Testis (tissue), 2 donors: ENCODE data around the gene PGM2.

Experiments used
- POLR2A ChIP-seq: fragments of 450-650 bp; IDR thresholded peaks from one replicate; pipeline ENCODE4 v1.6.1; 2017; ENCODE audit warnings: antibody characterized with exemption, mild to moderate bottlenecking, moderate library complexity
- TF ChIP-seq, protein P1 (sequence below), 3 experiments: fragments of 450-650 bp in 2 of 3; fragments of 200-600 bp in 1 of 3; sonication (generic) in 1 of 3; IDR thresholded peaks; one replicate each; pipeline ENCODE4 v1.5.1; 2016 to 2019; ENCODE audit warnings: antibody characterized with exemption in 3 of 3, mild to moderate bottlenecking in 2 of 3, moderate library complexity in 1 of 3

DNA sequence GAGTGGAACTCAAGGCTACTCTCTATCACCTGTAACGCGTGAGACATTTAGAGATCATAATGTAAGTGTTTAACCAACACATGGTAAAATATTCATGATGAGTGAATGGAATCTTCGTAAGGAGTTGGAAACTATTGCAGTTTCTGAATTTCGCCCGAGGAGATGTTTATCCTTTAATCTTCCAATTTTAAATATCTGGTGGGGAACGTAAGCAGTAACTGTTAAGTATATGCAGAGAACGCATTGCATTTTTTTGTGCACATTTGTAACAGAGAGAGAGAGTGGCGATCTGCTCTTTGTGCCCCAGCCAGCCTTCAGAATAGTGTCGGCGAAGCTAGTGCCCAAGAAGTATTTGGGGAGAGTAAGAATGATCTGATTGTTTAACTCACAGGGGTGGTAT is 9.8 kb downstream of the PGM2 start:
- TF ChIP-seq POLR2A = no peak
- TF ChIP-seq, protein P1, sequence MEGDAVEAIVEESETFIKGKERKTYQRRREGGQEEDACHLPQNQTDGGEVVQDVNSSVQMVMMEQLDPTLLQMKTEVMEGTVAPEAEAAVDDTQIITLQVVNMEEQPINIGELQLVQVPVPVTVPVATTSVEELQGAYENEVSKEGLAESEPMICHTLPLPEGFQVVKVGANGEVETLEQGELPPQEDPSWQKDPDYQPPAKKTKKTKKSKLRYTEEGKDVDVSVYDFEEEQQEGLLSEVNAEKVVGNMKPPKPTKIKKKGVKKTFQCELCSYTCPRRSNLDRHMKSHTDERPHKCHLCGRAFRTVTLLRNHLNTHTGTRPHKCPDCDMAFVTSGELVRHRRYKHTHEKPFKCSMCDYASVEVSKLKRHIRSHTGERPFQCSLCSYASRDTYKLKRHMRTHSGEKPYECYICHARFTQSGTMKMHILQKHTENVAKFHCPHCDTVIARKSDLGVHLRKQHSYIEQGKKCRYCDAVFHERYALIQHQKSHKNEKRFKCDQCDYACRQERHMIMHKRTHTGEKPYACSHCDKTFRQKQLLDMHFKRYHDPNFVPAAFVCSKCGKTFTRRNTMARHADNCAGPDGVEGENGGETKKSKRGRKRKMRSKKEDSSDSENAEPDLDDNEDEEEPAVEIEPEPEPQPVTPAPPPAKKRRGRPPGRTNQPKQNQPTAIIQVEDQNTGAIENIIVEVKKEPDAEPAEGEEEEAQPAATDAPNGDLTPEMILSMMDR (IDR thresholded peaks at IDR 0.05) = no peak
